ENCODE results near the gene SAAL1.

DNA sequence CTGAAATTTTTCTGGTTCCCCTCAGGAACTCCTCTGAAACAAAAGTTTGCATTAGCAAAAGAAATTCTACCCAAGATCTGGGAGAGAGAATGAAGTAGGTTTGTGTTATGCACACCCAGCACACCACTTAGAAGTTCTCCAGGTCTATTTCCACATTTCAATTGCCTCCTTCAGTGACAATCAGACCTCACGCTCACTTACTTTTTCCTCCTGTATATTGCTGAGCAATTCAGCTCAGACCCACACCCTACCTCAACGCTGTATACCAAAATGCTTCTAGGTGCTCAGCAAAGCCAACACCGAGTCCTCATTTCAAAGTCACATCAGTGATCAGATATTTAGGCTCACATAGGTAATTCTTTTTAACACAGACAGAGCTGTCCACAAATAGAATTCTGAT is 45.7 kb upstream of the SAAL1 start:
- TF ChIP-seq EZH2phosphoT487 (conservative IDR thresholded peaks at IDR 0.05; ENCODE audit: low read length) = no peak
- TF ChIP-seq, protein P1, sequence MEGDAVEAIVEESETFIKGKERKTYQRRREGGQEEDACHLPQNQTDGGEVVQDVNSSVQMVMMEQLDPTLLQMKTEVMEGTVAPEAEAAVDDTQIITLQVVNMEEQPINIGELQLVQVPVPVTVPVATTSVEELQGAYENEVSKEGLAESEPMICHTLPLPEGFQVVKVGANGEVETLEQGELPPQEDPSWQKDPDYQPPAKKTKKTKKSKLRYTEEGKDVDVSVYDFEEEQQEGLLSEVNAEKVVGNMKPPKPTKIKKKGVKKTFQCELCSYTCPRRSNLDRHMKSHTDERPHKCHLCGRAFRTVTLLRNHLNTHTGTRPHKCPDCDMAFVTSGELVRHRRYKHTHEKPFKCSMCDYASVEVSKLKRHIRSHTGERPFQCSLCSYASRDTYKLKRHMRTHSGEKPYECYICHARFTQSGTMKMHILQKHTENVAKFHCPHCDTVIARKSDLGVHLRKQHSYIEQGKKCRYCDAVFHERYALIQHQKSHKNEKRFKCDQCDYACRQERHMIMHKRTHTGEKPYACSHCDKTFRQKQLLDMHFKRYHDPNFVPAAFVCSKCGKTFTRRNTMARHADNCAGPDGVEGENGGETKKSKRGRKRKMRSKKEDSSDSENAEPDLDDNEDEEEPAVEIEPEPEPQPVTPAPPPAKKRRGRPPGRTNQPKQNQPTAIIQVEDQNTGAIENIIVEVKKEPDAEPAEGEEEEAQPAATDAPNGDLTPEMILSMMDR (IDR thresholded peaks at IDR 0.05; ENCODE audit: insufficient read depth, low read length, poor library complexity, severe bottlenecking) = no peak

Measured in SU-DHL-6 (cell line).